MM.1S (cell line): ENCODE measurements around the gene CCBE1.

Source experiments
- DNase-seq: peaks from one replicate; pipeline ENCODE4 v3.0.0-alpha.2; 2015
- H2AFZ ChIP-seq: fragments of 300-600 bp; sonication (generic); 2 replicates; pipeline ENCODE4 v1.6.0; 2016; ENCODE audit warnings: antibody characterized with exemption, low read length
- H3F3A ChIP-seq: fragments of 300-600 bp; sonication (generic); 2 replicates; pipeline ENCODE4 v1.6.1; 2016; ENCODE audit warnings: mild to moderate bottlenecking, antibody characterized with exemption, low read length, moderate library complexity, mixed read lengths; ENCODE audit not compliant: insufficient read depth
- H3K27ac ChIP-seq: fragments of 300-600 bp; sonication (generic); 2 replicates; pipeline ENCODE4 v1.5.1; 2016; ENCODE audit warnings: mild to moderate bottlenecking, low read length
- H3K27me3 ChIP-seq: fragments of 300-600 bp; sonication (generic); replicated peaks from 2 replicates; pipeline ENCODE4 v1.6.0; 2016; ENCODE audit warnings: low read length; ENCODE audit not compliant: insufficient read depth
- H3K36me3 ChIP-seq: fragments of 300-600 bp; sonication (generic); replicated peaks from 2 replicates; pipeline ENCODE4 v1.6.1; 2016; ENCODE audit warnings: mild to moderate bottlenecking, low read length, mixed read lengths; ENCODE audit not compliant: insufficient read depth
- H3K4me1 ChIP-seq: fragments of 300-600 bp; sonication (generic); 2 replicates; pipeline ENCODE4 v1.6.1; 2016; ENCODE audit warnings: low read length, mixed read lengths
- H3K4me2 ChIP-seq: fragments of 300-600 bp; sonication (generic); 2 replicates; pipeline ENCODE4 v1.6.0; 2016; ENCODE audit warnings: low read depth, low read length
- H3K4me3 ChIP-seq: fragments of 300-600 bp; sonication (generic); 2 replicates; pipeline ENCODE4 v1.5.1; 2016; ENCODE audit warnings: low read length, mixed read lengths
- H3K79me2 ChIP-seq: fragments of 300-600 bp; sonication (generic); 2 replicates; pipeline ENCODE4 v1.6.1; 2016; ENCODE audit warnings: mixed run types, low read length, mixed read lengths
- H3K9ac ChIP-seq: fragments of 300-600 bp; sonication (generic); 2 replicates; pipeline ENCODE4 v1.6.1; 2016; ENCODE audit warnings: low read length, mixed read lengths
- H3K9me2 ChIP-seq: fragments of 300-600 bp; sonication (generic); replicated peaks from 2 replicates; pipeline ENCODE4 v1.6.1; 2016; ENCODE audit warnings: mild to moderate bottlenecking, low read length, mixed read lengths; ENCODE audit not compliant: insufficient read depth
- H3K9me3 ChIP-seq: fragments of 300-600 bp; sonication (generic); replicated peaks from 2 replicates; pipeline ENCODE4 v1.6.1; 2016; ENCODE audit warnings: mild to moderate bottlenecking, low read length, mixed read lengths; ENCODE audit not compliant: insufficient read depth
- H4K20me1 ChIP-seq: fragments of 300-600 bp; sonication (generic); 2 replicates; pipeline ENCODE4 v1.6.1; 2016; ENCODE audit warnings: mild to moderate bottlenecking, low read length, moderate library complexity, mixed read lengths; ENCODE audit not compliant: insufficient read depth
- EZH2 ChIP-seq: fragments of 300-600 bp; sonication (generic); optimal IDR thresholded peaks from 2 replicates; pipeline ENCODE3; 2017; ENCODE audit warnings: low read depth, mild to moderate bottlenecking, antibody characterized with exemption, low read length, mixed read lengths
- EZH2phosphoT487 ChIP-seq: fragments of 300-600 bp; sonication (generic); IDR thresholded peaks from 2 replicates; pipeline ENCODE4 v1.6.1; 2018; ENCODE audit warnings: antibody characterized with exemption, low read length
- TF ChIP-seq, protein P1 (sequence below): fragments of 300-600 bp; sonication (generic); IDR thresholded peaks from 2 replicates; pipeline ENCODE4 v1.5.1; 2016; ENCODE audit warnings: antibody characterized with exemption, low read length, mixed read lengths

Gene CCBE1

DNA sequence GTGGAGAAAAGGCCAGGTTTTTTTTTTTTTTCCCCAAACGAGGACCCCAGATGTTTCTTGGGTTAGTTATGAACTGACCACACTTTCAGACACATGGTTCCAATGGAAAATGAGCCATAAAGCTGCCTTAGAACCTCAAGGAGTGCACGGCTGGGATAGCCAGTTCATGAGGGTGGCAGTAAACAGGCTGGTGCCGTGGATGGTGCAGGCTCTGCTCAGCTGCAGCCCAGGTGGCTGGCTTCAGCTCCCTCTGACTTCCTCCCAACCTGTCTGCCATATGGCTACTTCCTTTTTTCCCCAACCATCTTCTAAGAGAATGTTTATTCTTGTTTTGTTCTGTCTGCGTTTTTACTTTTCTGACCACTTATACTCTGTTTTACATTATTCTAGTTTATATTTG, 228.4 kb downstream of the CCBE1 start:
- Histone ChIP-seq H3F3A (no peaks in the 10 kb centered on the region), H3K4me1 (no peaks in the 10 kb centered on the region), H3K9ac (no peak overlapping the region), H3K27ac (no peak overlapping the region), H2AFZ (no peak overlapping the region), H3K9me3 (no peaks in the 10 kb centered on the region), H3K4me2 (no peak overlapping the region), H3K36me3 (no peaks in the 10 kb centered on the region), H3K27me3 (no peaks in the 10 kb centered on the region), H3K4me3 (no peak overlapping the region), H3K9me2 (no peaks in the 10 kb centered on the region), H4K20me1 (no peaks in the 10 kb centered on the region), H3K79me2 (no peaks in the 10 kb centered on the region)
- TF ChIP-seq EZH2phosphoT487, result no peak
- no peak for TF ChIP-seq EZH2
- TF ChIP-seq, protein P1, sequence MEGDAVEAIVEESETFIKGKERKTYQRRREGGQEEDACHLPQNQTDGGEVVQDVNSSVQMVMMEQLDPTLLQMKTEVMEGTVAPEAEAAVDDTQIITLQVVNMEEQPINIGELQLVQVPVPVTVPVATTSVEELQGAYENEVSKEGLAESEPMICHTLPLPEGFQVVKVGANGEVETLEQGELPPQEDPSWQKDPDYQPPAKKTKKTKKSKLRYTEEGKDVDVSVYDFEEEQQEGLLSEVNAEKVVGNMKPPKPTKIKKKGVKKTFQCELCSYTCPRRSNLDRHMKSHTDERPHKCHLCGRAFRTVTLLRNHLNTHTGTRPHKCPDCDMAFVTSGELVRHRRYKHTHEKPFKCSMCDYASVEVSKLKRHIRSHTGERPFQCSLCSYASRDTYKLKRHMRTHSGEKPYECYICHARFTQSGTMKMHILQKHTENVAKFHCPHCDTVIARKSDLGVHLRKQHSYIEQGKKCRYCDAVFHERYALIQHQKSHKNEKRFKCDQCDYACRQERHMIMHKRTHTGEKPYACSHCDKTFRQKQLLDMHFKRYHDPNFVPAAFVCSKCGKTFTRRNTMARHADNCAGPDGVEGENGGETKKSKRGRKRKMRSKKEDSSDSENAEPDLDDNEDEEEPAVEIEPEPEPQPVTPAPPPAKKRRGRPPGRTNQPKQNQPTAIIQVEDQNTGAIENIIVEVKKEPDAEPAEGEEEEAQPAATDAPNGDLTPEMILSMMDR, result no peak
- no peak for DNase-seq

DNA sequence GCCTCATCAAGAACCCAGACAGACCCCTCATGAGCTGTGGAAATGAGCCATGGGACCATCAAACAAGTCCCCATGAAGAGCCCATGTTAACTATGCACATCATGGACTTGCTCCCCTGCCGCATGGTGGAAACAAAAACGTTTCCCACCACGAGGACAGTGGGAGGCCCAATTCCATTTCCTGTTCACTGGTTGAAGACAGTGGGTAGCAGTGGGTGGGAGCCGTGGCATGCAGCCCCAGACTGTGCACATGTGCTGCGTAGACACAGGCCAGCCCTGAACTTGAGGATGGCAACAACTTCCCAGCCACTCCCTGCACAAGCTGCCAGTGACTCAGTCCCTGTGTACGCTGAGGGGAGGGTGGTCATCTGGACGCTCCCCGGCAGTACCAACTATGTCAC, 229.7 kb downstream of the CCBE1 start:
- H3K36me3 ChIP-seq, result no peaks in the 10 kb centered on the region
- H2AFZ ChIP-seq, result no peak overlapping the region
- H3K4me1 ChIP-seq, result no peaks in the 10 kb centered on the region
- no peaks in the 10 kb centered on the region for H3K9me2 ChIP-seq
- H3K4me3 ChIP-seq, result no peak overlapping the region
- no peak overlapping the region for H3K9ac ChIP-seq
- no peak overlapping the region for H3K4me2 ChIP-seq
- no peak for DNase-seq
- H3K27ac ChIP-seq, result no peak overlapping the region
- TF ChIP-seq EZH2phosphoT487 (no peak), EZH2 (no peak)
- TF ChIP-seq, protein P1, result no peak
- H3K9me3 ChIP-seq, result no peaks in the 10 kb centered on the region
- H3K27me3 ChIP-seq, result no peaks in the 10 kb centered on the region
- no peaks in the 10 kb centered on the region for H4K20me1 ChIP-seq
- H3K79me2 ChIP-seq, result no peaks in the 10 kb centered on the region
- H3F3A ChIP-seq, result no peaks in the 10 kb centered on the region

DNA sequence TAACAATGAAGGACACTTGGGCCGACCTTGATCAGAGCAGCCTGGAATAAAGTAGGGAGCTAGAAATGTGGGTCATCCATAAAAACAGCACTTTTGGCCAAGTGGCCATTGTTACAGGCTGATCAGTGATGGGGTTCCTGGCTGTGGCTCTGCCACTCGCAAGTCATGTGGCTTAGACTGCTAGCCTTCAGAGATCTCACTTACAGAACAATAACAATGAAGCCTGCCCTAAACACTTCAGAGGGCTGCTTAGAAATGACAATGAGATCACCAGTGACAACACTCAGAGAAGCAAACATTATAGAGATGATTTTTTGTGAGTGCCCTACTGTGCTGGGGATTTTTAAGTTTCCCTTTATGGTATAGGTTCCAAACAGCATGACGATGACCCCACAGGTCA, 230.2 kb downstream of the CCBE1 start:
- Histone ChIP-seq H3K36me3 (no peaks in the 10 kb centered on the region), H3K27ac (no peak overlapping the region), H3K4me1 (no peaks in the 10 kb centered on the region), H4K20me1 (no peaks in the 10 kb centered on the region), H3K9me3 (no peaks in the 10 kb centered on the region), H3K4me2 (no peak overlapping the region), H3K9me2 (no peaks in the 10 kb centered on the region), H3K9ac (no peak overlapping the region), H3F3A (no peaks in the 10 kb centered on the region), H3K27me3 (no peaks in the 10 kb centered on the region), H3K79me2 (no peaks in the 10 kb centered on the region), H3K4me3 (no peak overlapping the region), H2AFZ (no peak overlapping the region)
- TF ChIP-seq EZH2, result no peak
- TF ChIP-seq, protein P1, result no peak
- no peak for TF ChIP-seq EZH2phosphoT487
- DNase-seq, result no peak

DNA sequence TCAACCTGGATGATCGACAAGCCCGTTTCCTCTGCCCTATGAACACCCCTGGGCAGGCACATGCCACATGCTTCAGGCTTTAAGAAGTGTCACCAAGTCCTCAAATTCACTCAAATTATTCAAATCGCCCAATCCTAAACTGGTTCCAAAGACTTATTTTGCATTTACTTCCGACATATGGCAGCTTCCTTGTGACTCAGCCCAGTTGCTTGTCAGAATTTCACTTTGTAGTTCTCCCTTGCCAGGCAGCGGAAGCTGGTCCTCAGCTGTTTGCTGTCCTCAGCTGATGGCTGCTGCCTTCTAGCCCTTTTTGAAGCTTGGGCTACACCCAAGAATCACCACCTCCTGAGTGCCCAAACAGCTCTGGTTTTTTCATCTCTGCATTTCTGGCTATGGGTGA, 232.7 kb downstream of the CCBE1 start:
- no peaks in the 10 kb centered on the region for H4K20me1 ChIP-seq
- H3K4me3 ChIP-seq, result no peak overlapping the region
- TF ChIP-seq EZH2phosphoT487 (no peak), EZH2 (no peak)
- TF ChIP-seq, protein P1, result no peak
- H3K27me3 ChIP-seq, result no peaks in the 10 kb centered on the region
- no peaks in the 10 kb centered on the region for H3F3A ChIP-seq
- H3K4me1 ChIP-seq, result no peaks in the 10 kb centered on the region
- DNase-seq, result no peak
- H3K4me2 ChIP-seq, result no peak overlapping the region
- no peaks in the 10 kb centered on the region for H3K9me2 ChIP-seq
- no peaks in the 10 kb centered on the region for H3K79me2 ChIP-seq
- H2AFZ ChIP-seq, result no peak overlapping the region
- no peak overlapping the region for H3K9ac ChIP-seq
- H3K9me3 ChIP-seq, result no peaks in the 10 kb centered on the region
- no peaks in the 10 kb centered on the region for H3K36me3 ChIP-seq
- H3K27ac ChIP-seq, result no peak overlapping the region
